Endometrial microvascular endothelial cells (primary cell): Measurements from ENCODE around the gene PDIA2. TPM values are rescaled to one million over a fixed set of nuclear protein-coding genes. Genes with fewer than 3 reads are reported as not detected.
"Not testable (repeated sequence)": the region's sequence is repeated elsewhere in the genome, so short reads cannot be mapped to it uniquely, and the experiment has no call there.

ENCODE experiments used
- in situ Hi-C: cut with HindIII; loops from 2 replicates; pipeline ENCODE4 v1.10.0; 2017; ENCODE audit warnings: low sequenced_read_pairs, low pct_unique_long_range_greater_than_20kb; ENCODE audit errors: inconsistent ontology term
- total RNA-seq: library from RNA; depleted of rRNA; stranded (reverse); fragments of >200 nt; gene quantifications from one replicate; pipeline ENCODE4 v1.2.3, GENCODE V29; 2015; ENCODE audit errors: inconsistent ontology term

The PDIA2 gene
- total RNA-seq, 1 donor from 2014 or later, result 0.28 TPM

DNA sequence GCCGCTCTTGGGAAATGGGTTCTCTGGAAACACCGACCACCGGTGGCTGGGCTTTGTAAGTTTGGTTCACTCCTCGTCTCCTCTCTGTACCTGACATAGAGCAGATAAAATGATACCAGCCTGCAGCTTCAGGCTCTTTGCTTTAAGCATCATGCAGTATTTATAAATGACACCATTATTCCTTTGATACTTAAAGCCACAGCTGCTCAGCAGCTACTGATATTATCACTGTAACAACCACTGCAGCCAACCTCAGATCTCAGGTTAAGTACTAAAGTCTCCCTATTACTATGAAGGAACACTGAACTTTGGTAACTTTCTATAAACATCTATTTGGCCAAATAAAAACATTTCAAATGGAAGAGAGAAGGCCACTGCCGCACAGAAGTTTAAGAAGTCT is 34.6 kb downstream of the PDIA2 start:
- in situ Hi-C loops, result no loop called here

DNA sequence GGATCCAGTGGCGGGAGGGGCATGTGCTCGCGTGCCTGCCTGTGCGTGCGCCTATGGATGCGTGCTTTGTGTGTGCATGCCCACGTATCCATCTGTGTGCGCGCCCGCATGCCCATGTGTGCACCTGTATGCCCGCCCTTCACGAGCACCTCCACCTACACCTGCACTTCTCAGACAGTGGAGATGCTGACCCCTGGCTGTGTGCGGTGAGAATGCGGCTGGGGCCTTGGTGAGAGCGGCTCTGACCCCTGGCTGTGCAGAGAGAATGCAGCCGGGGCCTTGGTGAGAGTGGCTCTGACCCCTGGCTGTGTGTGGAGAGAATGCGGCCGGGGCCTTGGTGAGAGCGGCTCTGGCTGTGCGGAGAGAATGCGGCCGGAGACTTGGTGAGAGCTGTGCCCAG is 35.7 kb downstream of the PDIA2 start:
- in situ Hi-C loops, result no loop called here

- in situ Hi-C loops, result no loop called here
Measured at GRCh38 chr16:320206-320605, 37.2 kb downstream of the PDIA2 start.

- in situ Hi-C loops, result no loop called here
Measured at GRCh38 chr16:321532-321931, 38.6 kb downstream of the PDIA2 start.

DNA sequence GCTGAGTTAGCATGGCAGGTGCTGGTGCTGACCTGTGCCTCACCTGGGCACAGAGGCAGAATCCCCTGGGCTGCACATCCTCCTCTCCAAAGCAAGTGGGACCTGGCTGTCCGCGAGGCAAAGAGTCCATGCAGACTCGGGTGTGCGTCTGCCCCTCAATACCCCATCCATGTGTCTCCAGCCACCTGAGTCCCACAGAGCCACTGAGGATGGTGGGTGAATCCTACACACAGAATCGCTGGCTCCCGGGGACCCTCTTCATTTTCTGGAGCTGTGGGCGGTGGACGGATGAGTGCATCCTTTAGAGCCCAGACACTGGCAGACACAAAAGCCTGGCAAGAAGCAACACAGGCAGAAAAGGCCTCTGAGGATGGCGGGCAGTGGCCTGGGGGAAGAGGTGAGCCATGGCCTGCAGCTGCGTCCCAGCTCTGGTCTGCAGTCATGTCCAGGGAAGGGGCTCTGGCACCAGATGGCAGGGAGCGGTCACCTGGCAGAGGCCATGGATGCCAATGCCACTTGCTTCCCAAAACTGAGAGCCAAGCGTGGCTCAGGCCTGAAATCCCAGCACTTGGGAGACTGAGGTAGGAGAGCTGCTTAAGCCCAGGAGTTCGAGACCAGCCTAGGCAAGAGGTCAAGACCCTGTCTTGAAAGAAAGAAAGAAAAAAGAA is 39.6 kb downstream of the PDIA2 start:
- in situ Hi-C loops, result no loop called here

GRCh38 chr16:324201-324450 is 41.2 kb downstream of the PDIA2 start:
- in situ Hi-C loops, result no loop called here

DNA sequence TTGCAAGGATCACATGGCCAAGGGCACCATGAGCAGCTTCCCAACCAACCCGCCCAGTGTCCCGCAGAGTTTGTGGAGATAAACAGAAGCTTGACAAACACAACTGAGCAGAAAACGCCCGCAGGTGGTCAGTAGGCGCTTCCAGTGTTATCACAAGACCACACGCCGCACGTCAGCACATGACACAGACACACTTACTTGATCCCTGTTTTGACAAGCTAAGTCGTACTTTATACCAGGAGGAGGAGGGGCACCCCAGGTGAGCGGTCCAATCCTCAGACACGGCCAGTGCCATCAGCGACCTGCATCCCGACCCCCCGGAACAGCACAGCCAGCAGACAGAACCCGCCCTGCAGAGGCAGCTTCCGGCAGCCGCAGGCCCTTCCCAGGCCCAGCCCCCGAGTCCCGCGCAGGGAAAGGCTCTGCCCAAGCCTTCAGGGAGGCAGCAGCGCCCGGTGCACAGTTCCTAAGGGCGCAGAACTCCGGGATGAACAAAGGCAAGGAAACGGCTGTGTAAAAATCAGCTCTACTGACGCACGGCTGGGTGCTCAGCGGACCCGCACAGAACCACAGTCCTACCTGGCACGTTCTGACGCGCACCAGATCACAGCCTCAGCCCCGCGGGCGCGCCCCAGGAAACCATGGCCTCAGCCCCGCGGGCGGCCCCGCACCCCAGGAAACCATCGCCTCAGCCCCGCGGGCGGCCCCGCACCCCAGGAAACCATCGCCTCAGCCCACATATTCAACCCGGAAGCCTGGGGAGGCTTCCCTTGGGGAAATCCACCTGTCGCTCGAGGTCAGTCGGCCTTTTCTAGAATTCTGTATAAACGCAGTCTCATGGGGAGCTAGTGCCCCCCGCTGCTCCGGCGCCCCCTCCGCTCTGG is 41.7 kb downstream of the PDIA2 start:
- in situ Hi-C loops, result no loop called here

DNA sequence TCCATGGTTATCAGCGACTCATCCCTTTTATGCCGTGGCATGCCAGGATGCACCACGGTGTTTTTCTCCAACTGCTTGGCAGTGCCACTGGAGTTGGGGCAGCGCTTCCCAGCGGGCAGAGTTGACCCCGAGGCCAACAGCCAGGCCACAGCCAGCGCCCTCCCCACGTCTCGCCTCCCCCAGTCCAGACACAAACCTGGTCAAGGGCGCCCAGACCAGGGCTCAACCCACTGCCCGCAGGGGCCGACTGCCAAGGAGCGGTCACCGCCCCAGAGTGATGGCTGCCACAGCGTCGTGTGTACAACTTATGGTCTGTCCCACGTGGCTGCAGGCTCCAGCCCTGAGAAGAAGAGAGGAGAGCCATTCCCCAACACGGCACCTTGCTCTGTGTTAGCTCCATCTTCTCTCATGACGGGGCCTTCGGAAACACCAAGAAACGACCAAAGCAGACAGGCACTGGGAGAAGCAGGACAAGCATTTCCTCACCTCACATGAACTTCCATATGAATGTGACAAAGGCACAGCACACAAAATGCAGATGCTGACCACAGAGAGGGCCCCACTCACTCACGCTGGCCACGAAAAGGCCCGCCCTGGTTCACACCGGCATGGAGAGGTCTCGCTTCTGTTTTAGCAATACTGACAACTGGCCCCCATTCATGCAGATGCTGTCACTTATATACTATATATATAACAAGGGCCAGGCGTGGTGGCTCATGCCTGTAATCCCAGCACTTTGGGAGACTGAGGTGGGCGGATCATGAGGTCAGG is 42.6 kb downstream of the PDIA2 start:
- in situ Hi-C loops, result no loop called here

DNA sequence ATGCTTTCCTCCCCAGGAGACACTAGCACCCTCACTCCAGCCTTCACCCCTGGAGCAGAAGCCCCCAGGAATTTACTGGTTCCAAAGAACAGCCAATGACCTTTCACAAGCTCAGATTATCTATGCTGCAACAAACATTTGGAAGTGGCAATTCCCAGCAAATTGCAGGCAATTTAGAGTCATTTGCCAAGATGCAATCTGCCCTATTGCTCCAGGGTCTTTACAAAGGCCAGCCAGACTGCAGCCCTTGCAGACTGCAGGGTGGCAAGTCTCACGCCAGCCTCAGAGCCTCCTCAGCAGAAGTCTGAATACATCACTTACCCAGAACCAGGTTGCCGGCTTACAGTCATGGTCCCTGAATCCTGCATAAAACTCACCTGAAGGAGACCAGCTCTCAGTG is 47.8 kb downstream of the PDIA2 start:
- in situ Hi-C loops, result no loop called here

- in situ Hi-C loops, result not testable (repeated sequence)
Measured at GRCh38 chr16:331181-331814, 48.3 kb downstream of the PDIA2 start.

GRCh38 chr16:333406-334094 is 50.6 kb downstream of the PDIA2 start:
- in situ Hi-C loops, result no loop called here

GRCh38 chr16:334164-334832 is 51.3 kb downstream of the PDIA2 start:
- in situ Hi-C loops, result not testable (repeated sequence)

DNA sequence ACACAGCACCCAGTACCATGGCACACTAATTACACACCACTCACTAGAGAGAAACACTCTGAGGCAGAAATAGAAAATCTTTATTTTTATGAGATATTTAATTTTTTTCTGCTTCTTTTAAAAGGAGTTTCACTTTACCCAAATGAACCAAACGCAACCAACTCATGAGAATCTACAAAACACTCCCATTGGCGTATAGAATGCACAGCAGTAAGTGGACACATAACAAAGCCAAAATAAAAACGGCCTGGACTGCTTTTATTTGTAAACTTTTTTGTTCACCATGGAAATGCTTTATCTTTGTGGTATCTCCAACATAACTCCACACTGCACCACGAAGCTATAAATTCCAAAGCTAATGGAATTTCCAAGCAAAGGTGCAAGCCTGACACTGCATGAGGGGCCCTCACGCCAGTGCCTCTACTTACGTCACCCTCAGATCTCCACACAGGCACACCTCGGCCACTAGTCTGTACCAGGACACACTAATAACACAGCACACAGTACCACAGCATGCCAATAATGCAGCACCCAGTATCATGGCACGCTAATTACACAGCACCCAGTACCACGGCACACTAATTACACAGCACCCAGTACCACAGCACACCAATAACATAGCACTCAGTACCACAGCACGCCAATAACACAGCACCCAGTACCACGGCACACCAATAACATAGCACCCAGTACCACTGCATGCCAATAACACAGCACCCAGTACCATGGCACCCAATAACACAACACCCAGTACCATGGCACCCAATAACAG is 52.1 kb downstream of the PDIA2 start:
- in situ Hi-C loops, result not testable (repeated sequence)

- in situ Hi-C loops, result no loop called here
Measured at GRCh38 chr16:336269-336668, 53.3 kb downstream of the PDIA2 start.
